GM12891 (cell line): ENCODE measurements around the gene GM2A.
A peak's percentile ranks its signal among the peaks of the same experiment; 100 is the strongest.

Experiments
- PAX5 ChIP-seq: IDR thresholded peaks from 2 replicates; pipeline ENCODE4 v1.6.1; 2011; ENCODE audit warnings: low read length, moderate library complexity, mild to moderate bottlenecking; ENCODE audit not compliant: insufficient read depth, severe bottlenecking
- POLR2A ChIP-seq: IDR thresholded peaks from 2 replicates; pipeline ENCODE4 v1.6.1; 2011; ENCODE audit warnings: low read depth, low read length, control low read depth
- POLR2AphosphoS5 ChIP-seq: IDR thresholded peaks from 2 replicates; pipeline ENCODE4 v1.6.1; 2011; ENCODE audit warnings: low read depth, low read length, control low read depth
- POU2F2 ChIP-seq: IDR thresholded peaks from 2 replicates; pipeline ENCODE4 v1.6.1; 2011; ENCODE audit warnings: low read depth, mild to moderate bottlenecking, control low read depth, low read length, moderate library complexity
- SPI1 ChIP-seq: IDR thresholded peaks from 2 replicates; pipeline ENCODE4 v1.6.1; 2011; ENCODE audit warnings: low read depth, low read length, control low read depth
- TAF1 ChIP-seq: IDR thresholded peaks from 2 replicates; pipeline ENCODE4 v1.6.1; 2011; ENCODE audit warnings: low read depth, low read length, control low read depth

DNA sequence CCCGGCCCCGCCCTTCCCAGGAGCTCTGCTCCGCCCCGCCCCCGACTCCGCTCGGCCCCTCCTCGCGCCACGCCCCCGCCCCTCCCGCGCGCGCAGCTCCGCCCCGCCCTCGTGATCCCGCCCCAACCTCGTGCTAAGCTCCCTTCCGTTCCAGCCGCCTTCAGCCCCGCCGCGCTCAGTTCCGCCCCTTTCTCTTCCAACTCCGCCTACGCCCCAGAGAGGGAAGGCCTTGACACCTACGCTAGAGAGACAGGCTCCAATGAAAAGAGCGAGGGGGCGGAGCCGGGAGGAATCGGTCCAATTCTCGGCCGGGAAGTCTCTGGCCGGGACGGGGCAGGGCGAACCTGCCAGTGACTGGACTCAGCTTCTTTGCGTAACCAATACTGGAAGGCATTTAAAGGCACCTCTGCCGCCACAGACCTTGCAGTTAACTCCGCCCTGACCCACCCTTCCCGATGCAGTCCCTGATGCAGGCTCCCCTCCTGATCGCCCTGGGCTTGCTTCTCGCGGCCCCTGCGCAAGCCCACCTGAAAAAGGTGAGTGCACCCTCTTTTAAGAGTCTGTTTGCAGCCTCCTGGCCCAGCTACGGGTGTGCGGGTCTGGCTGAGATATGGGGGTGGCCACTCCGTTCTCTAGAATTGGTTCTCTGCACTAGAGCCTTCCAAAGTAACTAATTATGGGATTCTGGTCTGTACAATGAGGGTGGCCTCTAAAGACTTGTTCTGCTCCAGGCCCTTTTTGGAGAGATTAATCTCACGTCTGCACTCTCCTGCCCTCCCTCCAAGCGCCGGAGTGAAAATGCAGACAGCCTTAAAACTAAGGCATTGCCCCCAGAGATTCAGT, at the start of gene GM2A:
- TF ChIP-seq POLR2A (peak; percentile 95), POLR2AphosphoS5 (peak; percentile 94), PAX5 (no peak), SPI1 (peak; percentile 71), TAF1 (peak; percentile 82), POU2F2 (no peak)
